HG03039 (cell line): ENCODE results near the gene CDH4.

Experiments
- ATAC-seq: cut with Tn5 transposase; IDR thresholded peaks from one replicate; pipeline ENCODE4 v1.9.1; 2021; ENCODE audit warnings: mild to moderate bottlenecking, moderate library complexity; ENCODE audit not compliant: unreplicated experiment

Gene CDH4

DNA sequence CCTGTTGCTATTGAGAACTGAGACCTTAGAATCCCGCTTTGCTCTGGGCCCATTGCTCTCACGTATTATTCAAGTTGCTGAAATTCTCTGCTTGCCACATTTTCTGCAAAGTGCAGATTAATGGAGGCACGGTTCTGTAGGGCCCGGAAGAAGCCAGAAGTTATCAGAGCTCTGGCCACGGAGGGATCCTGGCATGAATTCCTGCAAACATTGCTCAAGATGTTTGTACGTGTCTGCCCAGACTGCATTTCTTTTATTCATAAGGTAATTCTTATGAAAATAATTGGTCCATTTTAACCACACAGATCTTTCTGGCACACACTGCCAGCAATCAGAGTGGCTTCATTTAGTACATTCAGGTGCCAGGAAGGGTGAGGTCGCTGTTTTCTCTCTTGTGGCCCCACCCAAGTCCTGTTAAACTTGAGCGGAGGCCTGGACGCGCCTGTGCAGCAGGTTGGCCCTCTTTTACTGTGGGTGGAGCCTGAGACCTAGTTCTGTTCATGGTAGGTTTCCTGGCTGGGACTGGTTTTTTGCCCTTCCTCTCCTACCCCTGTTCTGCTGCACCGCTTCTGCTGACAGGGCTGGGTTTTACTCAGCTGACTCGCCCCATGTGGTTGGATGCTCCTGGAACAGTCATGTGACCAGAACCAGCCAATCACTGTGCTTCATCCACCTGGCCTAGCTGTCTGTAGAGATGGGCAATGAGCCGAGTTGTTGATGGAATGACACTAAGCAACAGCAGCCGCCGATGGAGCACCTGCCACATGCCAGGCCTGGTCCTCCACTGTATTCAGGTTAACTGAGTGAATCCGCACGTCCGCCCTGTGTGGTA, 230.2 kb downstream of the CDH4 start:
- no peak for ATAC-seq

DNA sequence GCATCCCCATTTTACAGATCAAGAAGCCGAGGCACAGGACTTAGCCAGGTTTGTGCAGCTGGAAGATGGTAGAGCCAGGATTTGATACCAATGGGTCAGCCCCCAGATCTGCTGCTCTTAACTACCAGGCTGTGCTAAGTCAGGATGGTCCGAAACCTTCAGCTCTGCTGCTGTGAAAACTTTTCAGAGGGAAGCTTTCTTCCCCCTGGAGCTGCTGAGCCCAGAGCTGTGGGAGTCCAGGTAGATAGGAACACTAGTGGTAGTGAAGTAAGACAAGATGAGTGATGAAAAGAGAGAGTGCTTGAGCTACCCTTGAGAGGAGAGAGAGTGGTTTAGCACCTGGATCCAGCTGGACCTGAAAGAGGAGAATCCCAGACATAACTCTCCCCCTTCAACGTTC, 230.8 kb downstream of the CDH4 start:
- no peak for ATAC-seq

DNA sequence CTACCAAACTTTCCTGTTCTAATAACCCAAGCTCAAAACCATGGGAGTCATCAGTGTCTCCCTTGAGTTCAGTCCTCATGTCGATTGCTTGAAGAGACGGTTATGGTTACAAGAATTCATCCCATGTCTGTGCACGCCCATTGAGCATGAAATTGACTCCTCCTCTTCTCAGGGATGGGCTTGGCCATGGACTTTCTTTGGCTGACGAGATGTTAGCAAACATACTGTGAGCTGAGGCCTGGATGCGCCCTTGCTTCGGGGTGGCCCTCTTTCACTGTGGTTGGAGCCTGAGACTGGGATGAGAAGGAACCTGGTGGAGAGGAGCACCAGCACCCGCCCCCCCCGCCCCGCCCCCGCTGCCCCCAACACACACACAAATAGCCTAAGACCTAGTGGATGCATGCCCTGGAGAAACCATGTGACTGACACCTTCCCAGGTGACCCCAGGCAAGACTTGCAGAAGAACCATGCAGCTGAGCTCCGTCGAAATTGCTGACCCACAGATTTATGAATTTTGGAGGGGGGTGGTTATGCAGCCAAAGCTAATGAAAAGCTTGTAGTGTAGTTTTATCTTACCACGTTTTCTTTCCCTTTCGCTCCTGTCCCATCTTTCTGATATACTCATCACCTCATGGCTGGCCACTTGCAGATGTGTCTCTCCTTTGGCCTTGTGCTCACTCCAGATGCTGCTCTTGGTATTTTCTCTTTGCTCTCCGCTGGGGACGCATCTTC, 231.4 kb downstream of the CDH4 start:
- ATAC-seq = no peak

DNA sequence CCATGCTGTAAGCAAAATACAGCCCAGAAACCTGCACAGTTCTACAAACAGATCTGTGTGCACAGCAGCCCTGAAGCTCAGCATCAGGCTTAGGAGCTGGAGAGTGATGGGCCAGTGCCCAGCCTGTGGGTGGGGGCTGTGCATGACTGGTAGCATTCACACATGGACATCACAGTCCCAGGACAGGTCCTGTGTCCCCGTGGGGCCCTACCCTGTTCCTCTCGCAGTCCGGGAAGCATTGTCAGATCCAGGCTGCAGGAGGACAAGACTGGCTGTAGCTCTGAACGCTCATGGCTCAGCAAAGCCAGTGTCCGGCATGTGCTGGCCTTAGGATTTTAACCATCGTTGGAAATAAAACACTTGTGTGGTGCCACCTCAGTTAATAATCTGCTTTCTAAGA, 234.1 kb downstream of the CDH4 start:
- ATAC-seq = no peak

DNA sequence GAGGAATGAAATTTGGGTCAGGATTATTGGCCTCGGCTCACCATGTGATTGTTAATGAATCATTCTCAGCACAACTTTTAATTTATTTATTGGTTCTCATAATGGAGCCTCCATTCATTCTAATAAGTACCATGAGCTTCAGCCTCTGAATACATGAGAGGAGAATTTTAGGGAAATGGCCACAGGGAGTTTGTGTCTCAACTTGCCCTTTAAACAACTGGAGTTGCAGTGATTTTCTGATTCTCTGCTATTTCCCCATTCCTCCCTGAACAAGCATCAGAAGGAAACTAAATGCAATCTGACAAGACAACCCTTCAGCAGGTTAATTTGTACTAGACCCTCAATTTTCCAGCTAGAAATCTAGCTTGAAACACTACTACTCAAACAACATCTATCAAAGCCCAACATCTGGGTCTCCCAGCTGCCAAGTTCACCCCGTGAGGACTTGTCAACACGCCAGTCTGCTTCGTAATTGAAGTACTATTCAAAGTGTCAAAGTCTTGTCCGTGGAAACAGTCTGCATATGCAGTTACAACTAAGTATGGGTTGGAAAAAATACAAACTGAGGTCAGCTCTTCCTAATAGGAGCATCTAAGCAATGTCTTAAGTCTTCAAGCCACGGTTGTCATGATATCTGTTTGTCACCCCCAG, 235.4 kb downstream of the CDH4 start:
- no peak for ATAC-seq

DNA sequence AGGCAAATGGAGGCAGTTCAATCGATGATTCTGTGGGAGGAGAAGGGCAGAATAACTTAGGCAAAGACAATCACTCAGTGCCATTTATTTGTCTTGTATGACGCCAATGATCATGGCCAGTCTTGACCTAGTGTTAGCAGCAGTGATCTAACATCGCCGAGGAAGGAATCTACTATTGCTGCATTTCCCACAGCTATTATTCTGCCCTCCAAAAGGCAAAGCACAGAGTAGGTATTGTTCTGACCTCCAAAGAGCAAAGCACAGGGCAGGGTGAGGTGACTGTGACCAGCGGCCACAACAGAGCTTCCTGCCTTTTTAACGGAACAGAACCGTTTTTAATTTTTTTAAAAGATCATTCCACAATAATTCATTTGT, 235.9 kb downstream of the CDH4 start:
- no peak for ATAC-seq

DNA sequence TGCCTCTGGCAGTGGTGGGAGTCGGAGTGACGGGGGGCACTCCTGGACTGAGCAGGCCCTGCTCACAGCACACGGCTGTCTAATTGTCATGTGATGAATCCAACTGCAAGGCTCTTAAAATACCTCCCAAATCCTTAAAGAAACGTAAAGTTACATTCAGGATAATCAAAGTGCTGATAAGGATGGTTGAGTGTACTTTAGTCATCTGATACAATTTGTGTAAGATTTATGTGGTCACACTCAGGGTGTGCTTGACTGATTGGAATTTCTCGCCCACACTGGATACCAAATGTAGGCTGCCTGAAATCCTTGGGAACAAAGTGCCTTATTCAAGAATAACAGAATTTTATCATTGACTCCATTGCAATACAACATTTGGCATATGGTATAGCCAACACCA, 238.7 kb downstream of the CDH4 start:
- ATAC-seq = no peak

DNA sequence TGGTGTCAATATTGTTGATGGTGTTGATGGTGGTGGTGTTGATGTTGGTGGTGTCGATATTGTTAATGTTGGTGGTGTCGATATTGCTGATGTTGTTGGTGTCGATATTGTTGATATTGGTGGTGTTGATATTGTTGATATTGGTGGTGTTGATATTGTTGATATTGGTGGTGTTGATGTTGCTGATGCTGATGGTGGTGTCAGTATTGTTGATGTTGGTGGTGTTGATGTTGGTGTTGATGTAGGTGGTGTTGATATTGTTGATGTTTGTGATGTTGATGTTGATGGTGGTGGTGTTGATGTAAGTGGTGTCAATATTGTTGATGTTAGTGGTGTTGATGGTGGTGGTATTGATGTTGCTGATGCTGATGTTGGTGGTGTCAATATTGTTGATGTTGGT, 240.0 kb downstream of the CDH4 start:
- no peak for ATAC-seq

DNA sequence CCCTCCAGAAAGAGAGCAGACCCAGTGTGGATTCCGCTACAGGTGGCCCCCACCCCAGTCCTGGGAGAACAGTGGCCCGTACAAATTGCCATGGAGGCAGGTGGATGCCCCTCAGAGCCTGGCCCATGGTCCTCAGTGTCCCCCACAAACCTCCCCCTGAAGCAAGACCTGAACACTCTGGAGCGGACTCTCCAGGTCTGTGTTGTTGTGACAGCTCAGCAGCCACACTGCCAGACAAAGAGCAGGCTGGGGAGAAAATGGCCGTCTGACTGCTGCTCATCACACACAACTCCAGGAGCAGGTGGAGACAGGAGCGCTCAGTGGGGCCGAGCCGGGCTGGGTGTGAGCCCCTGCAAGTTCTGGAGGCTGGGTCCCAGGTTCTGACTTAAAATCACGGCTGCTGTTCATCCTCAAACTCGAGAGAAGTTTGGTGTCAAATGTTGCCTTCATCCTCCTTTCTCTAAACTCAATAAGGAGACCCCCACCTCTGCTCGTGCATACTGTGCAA, 241.8 kb downstream of the CDH4 start:
- no peak for ATAC-seq

DNA sequence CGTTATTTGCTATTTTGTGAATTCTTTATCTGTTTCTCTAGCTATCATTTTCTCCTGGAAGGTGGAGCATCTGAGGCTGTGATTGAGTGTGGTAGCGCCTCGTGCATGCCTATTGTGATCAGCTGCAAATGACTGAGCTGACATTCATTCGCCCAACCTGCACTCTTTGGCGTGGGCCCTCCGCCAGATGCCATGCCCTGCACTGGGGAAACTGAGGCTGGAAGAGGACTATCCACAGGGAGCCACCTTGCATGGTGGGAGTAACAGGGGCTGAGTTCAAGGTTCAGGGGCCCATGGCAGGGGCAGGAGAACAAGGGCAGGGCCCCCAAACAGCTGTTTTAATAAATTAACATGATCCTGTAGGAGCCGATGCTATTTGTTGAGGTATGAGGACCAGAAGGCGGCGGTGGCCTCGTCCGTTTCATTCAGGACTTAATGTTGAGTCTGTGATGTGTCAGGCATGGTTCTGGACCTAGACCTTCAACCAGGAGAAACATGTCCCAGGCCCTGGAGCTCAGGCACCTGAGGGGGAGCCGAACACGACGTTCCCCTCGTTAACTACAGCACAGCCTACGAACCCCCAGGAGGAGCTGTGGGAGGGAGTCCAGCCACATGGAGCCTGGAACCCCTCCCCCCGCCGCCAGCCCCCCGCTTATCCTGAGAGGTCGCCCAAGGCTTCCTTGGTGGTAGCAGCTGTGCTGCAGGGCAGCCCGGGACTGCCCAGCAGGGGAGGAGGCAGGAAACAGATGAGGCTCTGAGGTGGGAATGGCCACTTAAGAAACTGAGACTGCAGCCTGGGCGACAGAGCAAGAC, 242.9 kb downstream of the CDH4 start:
- no peak for ATAC-seq

DNA sequence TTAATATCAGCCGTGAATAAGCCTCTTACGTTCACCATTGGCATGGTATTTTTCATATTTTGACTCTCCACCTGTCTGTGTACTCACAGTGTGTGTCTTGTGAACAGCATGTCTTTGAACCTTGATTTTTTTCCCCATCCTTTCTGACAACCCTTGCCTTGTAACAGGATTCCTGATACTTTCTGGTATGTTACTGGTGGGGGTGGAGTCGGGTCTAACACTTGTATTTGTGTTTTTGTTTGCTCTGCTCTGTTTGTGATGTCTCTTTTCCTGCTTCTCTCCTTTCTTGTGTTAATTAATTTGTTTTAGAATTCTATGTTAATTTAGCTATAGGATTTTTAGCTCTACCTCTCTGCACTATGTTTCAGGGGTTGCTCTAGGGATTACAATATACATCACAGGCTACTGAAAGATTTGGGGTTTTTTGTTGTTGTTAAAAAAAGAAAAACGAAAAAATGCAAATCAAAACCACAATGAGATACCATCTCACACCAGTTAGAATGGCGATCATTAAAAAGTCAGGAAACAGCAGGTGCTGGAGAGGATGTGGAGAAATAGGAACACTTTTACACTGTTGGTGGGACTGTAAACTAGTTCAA, 245.1 kb downstream of the CDH4 start:
- no peak for ATAC-seq

DNA sequence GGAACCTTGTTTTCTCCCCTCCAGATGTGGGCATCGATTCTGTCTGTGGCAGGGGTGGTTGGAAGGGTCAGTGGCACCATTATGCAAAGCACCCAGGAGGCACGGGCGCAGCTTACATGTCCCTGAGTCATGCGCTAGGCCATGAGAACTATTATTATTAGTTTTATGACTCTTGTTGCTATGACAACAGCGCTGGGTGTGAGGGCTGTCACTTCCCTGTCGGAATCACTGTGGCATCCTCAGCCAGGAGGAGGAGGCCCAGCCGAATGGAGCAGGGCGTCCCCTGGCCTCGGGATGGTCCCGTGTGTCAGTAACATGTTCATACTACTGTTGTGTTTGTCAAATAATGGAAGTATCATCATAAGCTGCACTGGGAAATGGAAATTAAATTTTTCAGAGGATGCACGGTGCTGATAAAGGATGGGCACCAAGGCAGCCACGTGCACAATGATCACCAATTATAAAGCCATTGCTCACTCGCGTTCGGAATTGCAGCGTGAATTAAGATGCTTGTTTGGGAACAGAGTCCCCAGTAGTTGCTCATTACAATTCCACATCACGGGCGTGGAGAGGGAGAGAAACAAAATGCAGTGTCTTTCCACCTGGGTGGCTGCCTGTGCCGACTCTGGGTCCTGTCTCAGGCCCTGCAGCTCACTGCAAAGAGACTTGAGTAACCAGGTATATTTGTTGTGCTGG, 247.9 kb downstream of the CDH4 start:
- ATAC-seq = no peak

DNA sequence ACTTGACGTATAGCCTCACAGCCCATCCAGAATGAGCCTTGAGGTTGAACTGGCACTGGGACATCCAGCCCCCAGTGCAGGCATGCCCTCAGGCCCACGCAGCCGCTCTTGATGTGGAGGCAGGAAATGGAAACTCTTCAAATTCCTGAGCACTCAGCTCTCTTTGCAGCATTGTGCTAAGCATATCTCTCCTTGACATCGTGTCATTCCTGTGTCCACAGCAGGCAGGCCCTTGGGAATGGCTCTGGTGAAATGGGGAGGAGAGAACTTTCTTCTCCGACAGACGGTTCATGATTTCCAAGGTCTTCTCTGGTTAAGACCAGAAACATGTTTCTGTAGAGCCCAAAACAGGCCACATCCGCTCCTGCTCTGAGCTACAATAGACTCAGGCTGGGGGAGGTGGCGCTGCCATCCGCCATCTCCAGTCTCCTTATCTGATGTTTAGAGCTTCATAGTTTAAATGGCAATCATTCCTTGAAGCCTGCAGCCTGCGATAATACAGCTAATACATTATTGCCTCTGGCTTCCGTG, 248.8 kb downstream of the CDH4 start:
- no peak for ATAC-seq

DNA sequence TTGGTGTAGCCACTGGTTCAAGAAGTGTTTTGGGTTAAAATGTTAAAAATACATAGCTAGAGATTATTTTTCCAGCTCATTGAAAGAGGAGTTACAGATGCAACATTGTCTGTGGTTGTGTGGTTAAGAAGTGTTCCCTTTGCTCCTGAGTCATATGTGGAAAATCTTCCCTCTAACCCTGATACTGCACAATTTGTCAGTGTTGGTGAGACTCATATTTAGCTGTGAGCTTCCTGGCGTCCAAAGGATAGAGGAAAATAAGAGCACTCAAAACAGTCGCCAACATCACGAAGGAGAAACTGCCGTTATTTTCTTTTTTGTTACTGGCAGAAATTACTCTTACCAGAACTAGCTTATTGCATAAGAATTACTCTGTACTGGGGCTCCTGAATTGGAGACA, 250.4 kb downstream of the CDH4 start:
- ATAC-seq = no peak

DNA sequence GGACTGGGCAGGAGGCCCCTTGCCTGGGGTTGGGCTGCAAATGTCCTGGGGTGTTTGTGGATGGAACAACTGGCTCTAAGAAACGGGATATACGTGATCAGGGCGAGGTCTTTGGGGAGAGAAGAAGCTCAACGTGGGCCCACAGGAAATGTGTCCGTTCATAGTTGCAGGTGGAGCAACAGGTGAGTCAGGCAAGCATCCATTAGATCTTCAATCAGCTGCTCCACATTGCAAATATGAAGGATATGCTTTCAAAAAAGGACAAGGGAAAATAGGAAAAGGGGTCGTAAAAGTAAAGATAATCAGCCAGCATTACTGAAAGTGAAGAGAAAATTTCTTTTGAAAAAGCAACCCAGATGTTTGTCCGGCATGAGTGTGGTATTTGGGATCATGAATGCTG, 251.0 kb downstream of the CDH4 start:
- ATAC-seq = no peak

DNA sequence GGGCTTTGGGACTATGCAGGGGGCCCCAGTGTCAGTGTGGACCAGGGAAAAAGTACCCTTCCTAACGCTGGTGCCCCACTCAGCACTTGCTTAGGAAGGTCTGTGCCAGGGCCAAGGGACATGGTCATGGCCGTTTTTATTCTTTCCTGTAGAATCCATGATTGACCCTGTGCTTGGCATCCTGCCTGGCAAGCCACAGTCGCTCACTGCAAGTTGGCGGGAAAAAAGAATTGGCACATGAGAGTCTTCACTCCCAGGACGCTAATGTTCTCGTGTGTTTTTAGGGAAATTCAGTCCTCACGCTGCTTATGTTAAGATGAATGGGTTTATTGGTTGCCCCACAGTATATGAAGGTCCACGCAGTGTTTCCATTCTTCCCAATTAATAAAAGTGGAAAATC, 253.4 kb downstream of the CDH4 start:
- ATAC-seq = no peak

DNA sequence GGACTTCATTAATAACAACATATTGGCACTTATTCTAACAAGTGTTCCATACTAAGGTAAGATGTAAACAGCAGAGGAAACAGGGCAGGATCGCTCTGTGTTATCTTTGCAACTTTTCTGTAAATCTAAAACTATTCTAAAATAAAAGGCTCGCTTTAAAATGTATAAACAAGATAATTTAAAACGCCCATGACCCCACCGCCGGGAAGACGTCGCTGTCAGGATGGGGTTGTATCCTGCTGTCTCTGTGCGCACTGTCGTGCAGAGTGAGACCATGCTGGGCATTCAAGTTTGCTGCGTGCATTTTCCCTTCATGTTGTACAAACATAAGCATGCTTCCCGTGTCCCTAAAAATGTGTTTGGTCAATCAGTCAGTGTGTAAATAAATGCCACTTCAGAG, 255.7 kb downstream of the CDH4 start:
- ATAC-seq = no peak

DNA sequence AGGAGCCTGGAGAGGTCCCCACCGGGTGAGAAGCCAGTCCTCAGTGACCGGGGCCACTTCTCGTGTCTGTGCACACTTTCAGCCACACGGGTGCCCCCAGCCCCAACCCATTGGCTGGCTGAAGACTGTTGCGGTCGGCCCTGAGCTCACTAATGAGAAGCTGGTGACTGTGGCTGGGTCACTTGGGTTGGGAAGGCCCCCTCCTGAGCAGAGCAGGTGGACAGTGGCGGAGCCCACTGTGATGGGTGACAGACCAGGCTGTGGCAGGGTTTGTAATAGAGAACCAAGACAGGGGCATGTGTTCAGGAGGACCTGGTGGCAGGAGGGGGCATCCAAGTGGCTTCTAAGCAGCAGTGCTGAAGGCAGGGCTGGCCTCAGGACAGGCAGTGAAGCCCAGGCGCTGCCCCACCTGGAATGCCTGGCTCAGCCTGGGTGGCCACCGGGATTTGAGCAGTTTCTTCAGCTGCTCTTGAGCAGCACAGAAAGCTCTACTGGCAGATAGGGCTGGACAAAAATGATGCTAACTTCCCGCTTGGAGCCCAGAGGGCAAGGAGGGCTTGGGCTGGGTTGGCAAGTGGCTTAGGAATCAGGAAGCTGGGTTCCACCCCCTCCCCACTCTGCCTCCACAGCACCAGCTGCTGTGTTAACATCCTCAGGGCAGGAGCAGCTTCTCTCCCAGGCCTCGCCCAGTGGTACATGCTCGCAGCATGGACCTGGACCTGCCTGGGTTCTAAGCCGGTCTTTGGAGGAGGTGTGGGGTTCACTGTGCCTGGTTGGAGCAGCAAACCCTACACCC, 256.4 kb downstream of the CDH4 start:
- no peak for ATAC-seq

DNA sequence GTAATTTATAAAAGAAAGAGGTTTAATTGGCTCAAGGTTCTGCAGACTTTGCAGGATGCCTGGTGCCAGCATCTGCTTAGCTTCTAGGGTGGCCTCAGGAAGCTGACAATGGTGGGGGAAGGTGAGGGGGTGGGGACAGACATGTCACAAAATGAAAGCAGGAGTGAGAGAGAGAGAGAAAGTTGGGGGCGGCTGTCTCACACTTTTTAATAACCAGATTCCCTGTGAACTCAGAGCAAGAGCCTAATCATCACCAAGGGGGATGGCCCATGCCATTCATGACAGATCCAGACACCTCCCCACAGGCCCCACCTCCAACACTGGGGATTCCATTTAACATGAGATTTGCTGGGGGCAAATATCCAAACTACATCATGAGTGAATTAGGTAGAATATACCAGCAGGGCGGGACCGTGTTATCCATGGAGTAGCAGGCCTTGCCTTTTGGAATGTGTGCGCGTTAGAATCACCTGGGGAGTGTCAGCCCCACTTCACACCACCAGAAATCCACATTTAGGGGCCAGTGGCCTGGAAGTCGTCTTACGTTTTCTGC, 258.8 kb downstream of the CDH4 start:
- ATAC-seq = no peak
